HPDE6-E6E7 (cell line): ENCODE measurements around the gene BATF.
A peak's percentile ranks its signal among the peaks of the same experiment; 100 is the strongest.

ENCODE experiments used
- DNase-seq: peaks from one replicate; pipeline ENCODE4 v3.0.0; 2011; ENCODE audit warnings: missing footprints; ENCODE audit errors: extremely low spot score

Gene BATF

DNA sequence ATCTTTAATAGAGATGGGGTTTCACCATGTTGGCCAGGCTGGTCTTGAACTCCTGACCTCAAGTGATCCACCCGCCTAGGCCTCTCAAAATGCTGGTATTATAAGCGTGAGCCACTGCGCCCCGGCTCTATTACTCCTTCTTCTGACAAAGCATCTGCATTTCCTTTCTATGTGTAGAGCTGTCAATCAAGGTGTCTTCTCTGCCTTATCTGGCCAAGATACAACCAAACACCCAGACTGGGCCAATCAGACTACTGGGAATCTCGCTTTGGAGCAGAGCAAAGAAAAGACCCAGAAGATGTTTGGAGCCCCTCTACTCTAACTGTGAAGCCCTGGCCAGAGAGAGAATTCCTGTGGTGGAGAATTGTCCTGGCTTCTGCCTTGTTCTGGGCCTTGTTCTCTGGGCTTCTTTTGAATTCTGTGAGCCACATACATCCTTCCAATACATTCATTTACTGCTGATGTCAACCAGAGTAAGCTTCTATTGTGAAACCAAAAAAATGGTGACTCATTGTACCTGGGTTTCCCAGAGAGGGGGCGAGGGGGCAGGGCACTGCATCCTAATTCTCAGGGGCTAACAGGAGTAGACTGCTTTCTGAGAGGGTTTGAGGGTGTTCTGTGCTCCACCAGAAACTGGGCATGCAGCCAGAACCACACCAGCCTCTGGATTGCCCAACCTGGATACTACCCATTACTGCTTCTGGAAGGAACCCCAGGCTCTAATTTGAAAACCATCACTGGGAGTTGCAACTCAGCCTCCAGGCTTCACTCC is 37.4 kb downstream of the BATF start:
- peak; percentile 67 for DNase-seq

DNA sequence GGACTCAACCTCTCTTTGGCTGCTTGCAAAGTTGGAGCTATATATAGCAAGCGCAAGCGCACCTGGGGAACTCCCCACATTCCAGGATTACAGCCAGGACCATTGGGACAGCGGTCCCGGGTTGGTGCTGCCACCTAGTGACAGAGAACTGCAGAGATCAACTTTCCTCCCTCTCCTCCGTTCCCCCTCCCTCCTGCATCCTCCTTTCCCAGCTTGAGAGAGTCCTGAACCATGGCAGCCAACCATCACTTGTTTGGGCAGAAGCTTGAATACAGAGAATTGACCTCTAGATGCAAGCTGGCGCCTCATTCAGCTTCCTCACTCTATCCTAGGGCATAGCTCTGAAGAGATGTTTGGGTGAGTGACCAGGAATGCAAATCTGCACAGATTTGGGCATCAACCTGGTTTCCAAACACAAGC is 38.8 kb downstream of the BATF start:
- peak; percentile 93 for DNase-seq

- no peak for DNase-seq
These were observed 39.8 kb downstream of the BATF start for GRCh38 chr14:75562089-75562488.

- DNase-seq, result no peak
These were observed 40.2 kb downstream of the BATF start for GRCh38 chr14:75562489-75562888.

DNA sequence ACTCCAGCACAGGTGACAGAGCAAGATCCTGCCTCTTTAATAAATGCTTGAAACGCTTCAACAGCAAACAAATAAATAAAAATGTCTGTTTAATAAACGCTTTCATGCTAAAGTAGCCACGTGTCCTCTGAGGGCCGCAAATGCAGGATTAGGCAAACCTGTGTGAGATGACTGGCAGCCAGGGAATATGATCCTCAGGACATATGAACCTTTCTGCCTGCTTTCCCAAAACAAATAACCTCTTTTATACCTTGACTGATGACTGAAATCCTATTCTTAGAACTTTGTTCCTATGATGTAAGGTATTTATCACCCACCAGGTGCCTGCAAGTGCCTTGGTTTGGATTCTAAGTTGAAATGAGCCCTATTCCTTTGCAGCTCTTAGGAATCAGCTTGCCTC is 41.7 kb downstream of the BATF start:
- DNase-seq, result no peak

- no peak for DNase-seq
These were observed 42.8 kb downstream of the BATF start for GRCh38 chr14:75565056-75565455.

DNA sequence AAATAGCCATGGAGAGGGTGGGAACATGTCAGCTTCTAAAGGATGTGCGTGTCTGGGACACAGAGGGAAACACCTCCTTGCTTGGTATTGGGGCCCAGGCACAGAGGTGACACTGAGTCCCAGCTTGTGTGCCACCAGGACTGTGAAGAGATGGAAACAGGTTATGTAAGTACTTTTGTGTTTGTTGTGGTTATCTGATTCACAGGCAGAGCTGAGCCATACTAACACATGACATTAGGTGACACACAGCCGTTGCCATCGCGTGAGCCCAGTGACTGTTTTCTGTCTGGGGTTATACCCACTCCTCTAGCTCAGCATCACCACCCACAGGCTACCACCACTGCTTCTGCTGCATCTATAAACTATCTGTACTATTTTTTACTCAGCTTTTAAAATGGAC is 44.1 kb downstream of the BATF start:
- no peak for DNase-seq

- no peak for DNase-seq
These were observed 44.5 kb downstream of the BATF start for GRCh38 chr14:75566752-75567151.

DNA sequence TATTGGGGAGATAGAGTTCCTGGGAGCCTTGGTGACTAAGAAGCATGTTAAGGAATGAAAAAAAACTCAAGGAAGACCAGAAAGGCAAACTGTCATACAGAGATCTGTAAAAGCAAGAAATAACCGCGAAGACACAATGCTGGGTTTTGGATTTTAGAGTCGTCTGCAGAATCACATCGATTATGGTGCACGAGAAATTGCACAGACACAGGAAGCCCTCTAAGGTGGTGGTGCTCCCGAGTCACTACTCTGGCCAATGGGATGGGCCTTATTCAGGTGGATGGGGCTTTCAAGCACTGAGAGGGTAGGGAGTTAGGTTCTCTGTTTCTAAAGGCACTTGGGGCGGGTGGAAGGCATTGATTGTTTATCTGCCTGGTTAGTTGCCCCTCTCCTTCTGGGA is 45.9 kb downstream of the BATF start:
- no peak for DNase-seq

DNA sequence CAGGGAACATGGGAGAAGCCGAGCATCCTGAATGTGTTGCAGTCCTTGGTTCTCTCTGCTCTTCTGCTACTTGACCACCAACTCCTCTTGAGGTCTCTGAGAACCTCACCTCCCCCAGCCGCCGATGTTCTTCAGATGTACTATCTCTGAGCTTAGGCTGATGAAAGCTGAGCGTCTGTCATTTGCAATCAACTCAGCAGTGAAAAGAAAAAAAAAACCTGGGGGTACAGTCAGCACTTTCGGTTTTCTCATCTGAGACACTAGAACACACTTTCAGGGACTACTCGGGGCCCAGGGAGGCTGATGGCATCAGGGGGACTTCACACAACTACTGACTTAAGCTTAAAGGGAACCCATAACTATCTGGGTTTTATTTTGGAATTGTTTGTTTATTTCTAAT is 46.5 kb downstream of the BATF start:
- no peak for DNase-seq

- no peak for DNase-seq
These were observed 48.5 kb downstream of the BATF start for GRCh38 chr14:75570797-75571196.

DNA sequence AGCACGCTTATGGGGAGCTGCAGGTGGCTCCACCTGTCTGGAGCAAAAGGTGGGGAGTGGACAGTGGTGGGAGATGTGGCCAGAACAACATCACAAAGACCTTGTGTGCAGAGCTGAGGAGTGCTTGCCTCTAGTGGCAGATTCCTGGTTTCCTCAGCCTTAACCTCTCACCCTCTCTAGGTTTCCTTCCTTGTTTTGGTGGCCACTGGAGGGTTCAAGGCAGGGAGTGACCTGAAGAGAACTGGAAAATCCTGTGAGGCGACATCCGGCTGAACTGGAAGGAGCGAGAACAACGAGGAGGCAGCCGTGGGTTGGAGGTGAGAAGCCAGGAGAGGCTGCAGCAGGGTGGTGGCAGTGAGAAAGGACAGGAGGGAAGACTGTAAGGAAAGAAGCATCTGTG is 49.8 kb downstream of the BATF start:
- DNase-seq, result no peak

DNA sequence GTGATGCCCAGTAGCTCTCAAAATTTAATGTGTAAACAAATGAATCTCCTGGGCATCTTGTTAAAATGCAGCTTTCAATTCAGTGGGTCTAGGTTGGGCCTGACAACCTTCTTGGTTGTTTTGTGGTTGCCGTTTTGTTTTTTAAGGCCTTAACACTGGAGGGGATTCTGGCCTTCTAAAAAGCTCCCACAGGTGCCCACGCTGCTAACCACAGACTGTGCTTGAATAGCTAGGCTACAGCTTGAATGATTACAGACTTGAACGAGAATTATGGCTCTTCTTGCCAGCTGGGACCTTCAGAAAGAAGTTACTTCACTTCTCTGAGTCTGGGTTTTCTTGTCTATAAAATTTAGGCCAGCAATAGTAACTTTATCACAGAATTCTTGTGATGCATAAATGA is 54.8 kb downstream of the BATF start:
- DNase-seq, result no peak

DNA sequence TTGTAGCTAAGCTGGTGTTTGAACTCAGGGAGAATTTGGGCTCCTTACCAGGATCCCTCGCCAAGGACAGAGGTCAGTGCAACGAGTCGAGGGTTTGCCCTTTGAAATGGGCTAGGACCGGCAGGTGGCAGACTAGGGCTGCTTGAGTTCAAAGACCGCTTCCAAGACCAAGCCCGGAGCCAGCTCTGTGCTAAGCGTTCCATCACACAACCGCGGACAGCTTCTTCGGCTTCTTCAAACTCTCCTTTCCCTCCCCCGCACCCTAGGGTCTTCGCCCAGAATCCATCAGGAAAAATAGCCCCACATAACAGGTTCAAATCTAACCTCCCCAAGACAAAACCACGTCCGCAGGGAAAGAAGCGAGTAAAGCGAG is 55.4 kb downstream of the BATF start:
- peak; percentile 88 for DNase-seq

- DNase-seq, result peak; percentile 79
These were observed 56.0 kb downstream of the BATF start, which contains the start of gene FLVCR2 for GRCh38 chr14:75578102-75578785. FLVCR2 (plus strand) TSS chr14:75578620; CDS start chr14:75578973, 353 bp downstream.

GRCh38 chr14:75578786-75579337 is 56.6 kb downstream of the BATF start:
- DNase-seq, result peak; percentile 33

DNA sequence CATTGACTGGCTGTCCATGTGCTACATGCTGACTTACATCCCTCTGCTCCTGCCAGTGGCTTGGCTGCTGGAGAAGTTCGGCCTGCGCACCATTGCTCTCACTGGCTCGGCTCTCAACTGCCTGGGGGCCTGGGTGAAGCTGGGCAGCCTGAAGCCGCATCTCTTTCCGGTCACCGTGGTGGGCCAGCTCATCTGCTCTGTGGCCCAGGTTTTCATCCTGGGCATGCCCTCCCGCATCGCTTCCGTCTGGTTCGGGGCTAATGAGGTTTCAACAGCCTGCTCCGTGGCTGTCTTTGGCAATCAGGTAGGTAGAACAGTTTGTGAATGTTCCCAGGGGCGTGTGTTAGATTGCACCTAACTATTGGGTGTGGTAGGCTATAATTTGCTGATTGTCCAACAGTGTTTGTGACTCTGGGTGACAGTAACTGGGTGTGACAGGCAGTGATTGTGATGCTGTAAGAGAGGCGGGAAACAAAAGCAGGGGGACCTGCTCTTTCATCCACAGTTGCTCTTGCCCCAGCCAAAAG is 57.1 kb downstream of the BATF start:
- no peak for DNase-seq

- DNase-seq, result no peak
These were observed 57.6 kb downstream of the BATF start for GRCh38 chr14:75579882-75580281.

DNA sequence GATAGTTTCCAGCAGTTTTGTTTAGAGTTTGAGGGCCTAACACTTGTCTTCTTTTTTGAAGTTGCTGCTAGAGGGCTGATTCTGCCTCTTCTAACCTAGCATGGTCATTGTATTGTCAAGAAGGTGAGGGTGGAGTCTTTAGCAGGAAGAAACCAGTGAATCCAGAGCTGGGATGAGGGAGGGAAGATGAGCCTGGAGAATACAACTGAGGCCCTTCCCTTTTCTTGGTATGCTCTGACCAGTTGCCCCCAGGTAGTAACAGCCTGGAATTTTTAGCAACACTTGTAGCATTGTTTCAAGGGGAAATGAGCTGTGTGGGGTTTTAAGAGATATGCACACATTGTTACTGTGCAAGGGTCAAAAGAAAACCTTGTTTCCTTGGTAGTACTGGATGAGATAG is 65.1 kb downstream of the BATF start:
- no peak for DNase-seq

DNA sequence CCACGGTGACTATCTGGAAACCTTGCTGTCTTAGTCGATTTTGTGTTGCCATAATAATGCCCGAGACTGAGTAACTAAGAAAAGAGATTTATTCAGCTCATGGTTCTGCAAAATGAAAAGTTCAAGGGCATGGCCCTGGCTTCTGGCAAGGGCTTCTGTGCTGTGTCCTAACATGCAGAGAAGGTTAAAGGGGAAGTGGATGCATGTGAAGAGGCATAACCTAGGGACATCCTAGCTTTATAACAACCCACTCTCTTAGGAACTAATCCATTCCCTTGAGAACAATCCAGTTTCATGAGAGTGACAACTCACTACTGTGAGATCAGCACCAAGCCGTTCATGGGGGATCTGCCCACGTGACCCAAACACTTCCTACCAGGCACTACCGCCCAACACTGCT is 67.7 kb downstream of the BATF start:
- DNase-seq, result no peak

- DNase-seq, result no peak
These were observed 69.2 kb downstream of the BATF start for GRCh38 chr14:75591331-75591946.

DNA sequence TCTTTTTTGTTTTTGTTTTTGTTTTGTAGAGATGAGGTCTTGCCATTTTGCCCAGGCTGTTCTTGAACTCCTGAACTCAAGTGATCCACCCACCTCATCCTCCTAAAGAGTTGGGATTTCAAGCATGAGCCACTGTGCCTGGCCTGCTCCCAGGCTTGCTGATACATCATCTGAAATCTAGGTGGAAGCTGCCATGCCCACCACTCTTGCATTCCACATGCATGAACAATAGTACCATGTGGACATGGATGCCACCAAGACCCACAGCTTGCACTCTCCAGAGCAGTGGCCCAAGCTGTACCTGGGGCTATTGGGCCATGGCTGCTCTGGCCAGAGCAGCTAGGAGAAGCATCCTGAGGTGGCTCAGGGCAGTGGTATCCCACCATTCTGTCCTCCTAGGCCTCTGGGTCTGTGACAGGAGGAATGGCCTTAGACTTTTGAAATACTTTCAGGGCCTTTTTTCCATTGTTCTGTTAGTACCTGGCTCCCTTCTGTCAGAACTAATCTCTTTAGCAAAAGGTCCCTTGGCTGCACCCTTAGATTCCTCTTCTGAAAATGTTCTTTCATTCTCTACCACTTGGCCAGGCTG is 69.8 kb downstream of the BATF start:
- no peak for DNase-seq
